H1 (cell line): ENCODE measurements around the gene DYSF. TPM values are rescaled to one million over a fixed set of nuclear protein-coding genes. Genes with fewer than 3 reads are reported as not detected.

Experiments
- CTCF ChIA-PET: fragments of 300-600 bp; sonication (Branson Sonifier 250); formaldehyde crosslinking; loops from one replicate; lab custom pipeline; 2021; ENCODE audit not compliant: partially characterized antibody; lab: Charles Lee
- POLR2A ChIA-PET: fragments of 300-600 bp; sonication (Branson Sonifier 250); formaldehyde crosslinking; loops from one replicate; lab custom pipeline; 2021; ENCODE audit warnings: inconsistent platforms; ENCODE audit not compliant: partially characterized antibody; lab: Charles Lee
- DNase-seq, 2 experiments: peaks; one replicate each; pipeline versions ENCODE4 v3.0.0 to v3.0.0-alpha.2; 2010 to 2022; ENCODE audit warnings: low spot score in 2 of 2, low read depth in 1 of 2, mixed read lengths in 1 of 2
- FAIRE-seq: peaks from 2 replicates; lab custom pipeline; 2011; peaks lifted over from hg19 to GRCh38; lab: Jason Lieb, UNC
- H2AFZ ChIP-seq: 2 replicates; pipeline ENCODE4 v1.8.1; 2012; ENCODE audit warnings: low read length, inconsistent platforms
- H2AK5ac ChIP-seq: 2 replicates; pipeline ENCODE4 v1.6.1; 2013; ENCODE audit warnings: low read depth, low read length
- H2BK120ac ChIP-seq: replicated peaks from 2 replicates; pipeline ENCODE3; 2013; ENCODE audit warnings: low read depth, low read length, inconsistent platforms
- H2BK12ac ChIP-seq: 2 replicates; pipeline ENCODE4 v1.6.1; 2013; ENCODE audit warnings: low read depth, low read length
- H2BK15ac ChIP-seq: 2 replicates; pipeline ENCODE4 v1.6.1; 2013; ENCODE audit warnings: low read length
- H2BK20ac ChIP-seq: 2 replicates; pipeline ENCODE4 v1.6.1; 2013; ENCODE audit warnings: low read length
- H2BK5ac ChIP-seq: 2 replicates; pipeline ENCODE4 v1.6.1; 2013; ENCODE audit warnings: low read depth, low read length
- H3K14ac ChIP-seq: 2 replicates; pipeline ENCODE4 v1.6.1; 2013; ENCODE audit warnings: inconsistent platforms; ENCODE audit not compliant: insufficient read length
- H3K18ac ChIP-seq: 2 replicates; pipeline ENCODE4 v1.6.1; 2013; ENCODE audit warnings: low read length; ENCODE audit errors: extremely low read depth
- H3K23ac ChIP-seq: 2 replicates; pipeline ENCODE4 v1.6.1; 2013; ENCODE audit warnings: inconsistent platforms; ENCODE audit not compliant: insufficient read length
- H3K23me2 ChIP-seq: 2 replicates; pipeline ENCODE4 v1.6.1; 2013; ENCODE audit warnings: low read depth, low read length
- H3K27ac ChIP-seq: 2 replicates; pipeline ENCODE4 v1.6.1; 2011; ENCODE audit warnings: low read depth, low read length, inconsistent platforms
- H3K27me3 ChIP-seq, 4 experiments: replicated peaks in 1 of 4; 1 replicate in 1 of 4; 2 replicates in 3 of 4; pipeline versions ENCODE4 v1.6.1 to v1.8.1; 2011 to 2013; ENCODE audit warnings: low read length in 3 of 4, mild to moderate bottlenecking in 3 of 4, inconsistent platforms in 2 of 4, mixed read lengths in 2 of 4, moderate library complexity in 1 of 4; ENCODE audit not compliant: control insufficient read depth in 3 of 4, insufficient read depth in 3 of 4; ENCODE audit errors: extremely low read depth in 1 of 4
- H3K36me3 ChIP-seq, 4 experiments: 2 replicates each; pipeline versions ENCODE4 v1.6.1 to v1.8.1; 2011 to 2013; ENCODE audit warnings: mild to moderate bottlenecking in 4 of 4, low read length in 3 of 4, moderate library complexity in 2 of 4, control low read depth in 1 of 4, inconsistent platforms in 1 of 4; ENCODE audit not compliant: insufficient read depth in 4 of 4, control insufficient read depth in 2 of 4
- H3K4ac ChIP-seq: replicated peaks from 2 replicates; pipeline ENCODE3; 2013; ENCODE audit warnings: low read length, low read depth, mixed read lengths, inconsistent platforms; ENCODE audit not compliant: insufficient read length
- H3K4me1 ChIP-seq, 4 experiments: replicated peaks in 1 of 4; 1 replicate in 1 of 4; 2 replicates in 3 of 4; pipeline versions ENCODE4 v1.6.1 to v1.8.1; 2011 to 2013; ENCODE audit warnings: low read length in 3 of 4, inconsistent platforms in 2 of 4, mixed read lengths in 1 of 4; ENCODE audit not compliant: insufficient read depth in 4 of 4, control insufficient read depth in 3 of 4
- H3K4me2 ChIP-seq, 2 experiments: 2 replicates each; pipeline versions ENCODE4 v1.6.1 to v1.8.1; 2011 to 2013; ENCODE audit warnings: low read depth in 2 of 2, low read length in 2 of 2, control low read depth in 1 of 2, inconsistent platforms in 1 of 2, mild to moderate bottlenecking in 1 of 2; ENCODE audit not compliant: insufficient read depth in 1 of 2
- H3K4me3 ChIP-seq, 4 experiments: fragments of 200-600, 300-600 bp in 1 of 4; sonication (generic), shearing (Covaris generic), sonication (Bioruptor Twin) in 1 of 4; 2 replicates each; pipeline versions ENCODE4 v1.5.1 to v1.8.1; 2011 to 2016; ENCODE audit warnings: low read length in 4 of 4, low read depth in 3 of 4, control low read depth in 2 of 4, inconsistent platforms in 2 of 4, mild to moderate bottlenecking in 2 of 4, mixed read lengths in 1 of 4, moderate library complexity in 1 of 4; ENCODE audit not compliant: insufficient read depth in 2 of 4; ENCODE audit errors: extremely low read depth in 1 of 4
- H3K56ac ChIP-seq: replicated peaks from 2 replicates; pipeline ENCODE3; 2013; ENCODE audit warnings: low read depth, mild to moderate bottlenecking, mixed read lengths, low read length, inconsistent platforms; ENCODE audit not compliant: insufficient read length
- H3K79me1 ChIP-seq: 2 replicates; pipeline ENCODE4 v1.6.1; 2013; ENCODE audit warnings: low read depth, low read length, control low read depth
- H3K79me2 ChIP-seq, 2 experiments: 2 replicates each; pipeline versions ENCODE4 v1.6.1 to v1.8.1; 2012 to 2013; ENCODE audit warnings: low read length in 2 of 2, mild to moderate bottlenecking in 2 of 2, inconsistent platforms in 1 of 2; ENCODE audit not compliant: insufficient read depth in 2 of 2, control insufficient read depth in 1 of 2
- H3K9ac ChIP-seq, 4 experiments: replicated peaks in 1 of 4; 1 replicate in 1 of 4; 2 replicates in 3 of 4; pipeline versions ENCODE4 v1.6.1 to v1.8.1; 2011 to 2013; ENCODE audit warnings: low read depth in 3 of 4, low read length in 3 of 4, control low read depth in 2 of 4, mild to moderate bottlenecking in 2 of 4, moderate library complexity in 2 of 4, inconsistent platforms in 1 of 4; ENCODE audit errors: extremely low read depth in 1 of 4
- H3K9me3 ChIP-seq, 2 experiments: 2 replicates each; pipeline versions ENCODE4 v1.6.1 to v1.8.1; 2012 to 2013; ENCODE audit warnings: mild to moderate bottlenecking in 2 of 2, moderate library complexity in 2 of 2, control low read depth in 1 of 2, inconsistent platforms in 1 of 2, low read depth in 1 of 2, low read length in 1 of 2, mixed read lengths in 1 of 2; ENCODE audit not compliant: insufficient read depth in 2 of 2
- H4K20me1 ChIP-seq, 2 experiments: replicated peaks in 1 of 2; 2 replicates each; pipeline versions ENCODE3 to v1.8.1; 2011 to 2013; ENCODE audit warnings: inconsistent platforms in 2 of 2, low read length in 2 of 2, mild to moderate bottlenecking in 1 of 2; ENCODE audit not compliant: insufficient read depth in 2 of 2, control insufficient read depth in 1 of 2
- H4K5ac ChIP-seq: 2 replicates; pipeline ENCODE4 v1.6.1; 2013; ENCODE audit warnings: low read length, low read depth, mixed read lengths, inconsistent platforms; ENCODE audit not compliant: insufficient read length
- H4K8ac ChIP-seq: 2 replicates; pipeline ENCODE4 v1.8.0; 2013; ENCODE audit warnings: mild to moderate bottlenecking, moderate library complexity, low read length, inconsistent platforms; ENCODE audit not compliant: insufficient read depth; ENCODE audit errors: extremely low read depth
- H4K91ac ChIP-seq: replicated peaks from 2 replicates; pipeline ENCODE3; 2013; ENCODE audit warnings: low read length, mixed read lengths, inconsistent platforms; ENCODE audit not compliant: insufficient read length
- EGR1 ChIP-seq: IDR thresholded peaks from 2 replicates; pipeline ENCODE4 v1.6.1; 2011; ENCODE audit warnings: low read depth, low read length, borderline replicate concordance
- PHF8 ChIP-seq: fragments of 200-600 bp; sonication (generic); conservative IDR thresholded peaks from 2 replicates; pipeline ENCODE4 v1.7.1; 2012; ENCODE audit warnings: low read depth, mild to moderate bottlenecking, inconsistent platforms, low read length, moderate library complexity
- WGBS, 2 experiments: shearing (Covaris generic) in 1 of 2; methylation state at CpG; one replicate each; pipeline versions ENCODE4 v1.1.6 to v1.1.7; 2013 to 2015; ENCODE audit warnings: low lambda C conversion rate in 2 of 2, mixed read lengths in 2 of 2, inconsistent platforms in 1 of 2, low coverage in 1 of 2, missing lambda C conversion rate in 1 of 2; ENCODE audit not compliant: insufficient replicate concordance in 2 of 2, insufficient coverage in 1 of 2, insufficient read length in 1 of 2; ENCODE audit errors: extremely low coverage in 1 of 2, missing lambda C conversion rate in 1 of 2; 5-methylcytosine and 5-hydroxymethylcytosine counted together
- polyA plus RNA-seq, 7 experiments: library from polyadenylated mRNA; depleted of rRNA in 3 of 7; stranded (reverse) in 5 of 7; unstranded in 2 of 7; fragments of >200 nt in 5 of 7; fragments of 200-250 nt in 2 of 7; gene quantifications; 1 replicate in 5 of 7; 2 replicates in 1 of 7; 4 replicates in 1 of 7; pipeline versions ENCODE4 v1.2.1 to v1.2.3, GENCODE V29; 2011 to 2013; ENCODE audit warnings: missing spikeins in 2 of 7, mixed read lengths in 2 of 7
- total RNA-seq: library from RNA; stranded (reverse); fragmentation: NEBNext Ultra II Directional; extraction: Animal tissue kit (Norgen Biotek cat#: 25700); gene quantifications from 2 replicates; pipeline ENCODE4 v1.2.1, GENCODE V29; 2021

DYSF gene
- total and polyA plus RNA-seq, 2 of the 8 experiments (the other 6 are each of a cell fraction or from before 2014, with no cell fraction given) = 5.8 to 7.1 TPM

- ChIA-PET POLR2A (no interaction called here), CTCF (interaction anchor here (1.6 to 3.0 kb wide), 4 partner anchors 10 to 53 kb away, joined by 3 to 10 read pairs (median 6); no protein-coding TSS in a partner anchor)
- TF ChIP-seq EGR1 = no peak
- TF ChIP-seq PHF8 = no peak
Observed at GRCh38 chr2:71608034-71608433, 154.7 kb downstream of the DYSF start.

More at GRCh38 chr2:71608034-71608433, 154.7 kb downstream of the DYSF start:
- H2BK15ac ChIP-seq = no peak overlapping the region
- H2BK120ac ChIP-seq = no peak overlapping the region
- no peaks in the 10 kb centered on the region for H3K79me1 ChIP-seq
- 0 out of 2 replicates have a peak overlapping the region, but pooled peaks have one; percentile 48 for H2BK20ac ChIP-seq
- no peak overlapping the region for H3K4me3 ChIP-seq
- no peak overlapping the region for H4K8ac ChIP-seq
- H3K4me1 ChIP-seq = peaks cover 0 to 12% (median 5%) of the 10 kb centered on the region in 4 experiments; a peak in 3 of 7 replicates
- no peak overlapping the region for H3K4me2 ChIP-seq
- no peaks in the 10 kb centered on the region for H4K20me1 ChIP-seq
- FAIRE-seq (no peak), DNase-seq (no peak)
- no peak overlapping the region for H4K91ac ChIP-seq
- H3K27ac ChIP-seq = no peak overlapping the region
- no peak overlapping the region for H3K4ac ChIP-seq
- H2BK5ac ChIP-seq = no peak overlapping the region
- H2AFZ ChIP-seq = no peak overlapping the region
- H3K18ac ChIP-seq = no peak overlapping the region
- no peak overlapping the region for H3K9ac ChIP-seq
- no peak overlapping the region for H3K56ac ChIP-seq
- H3K14ac ChIP-seq = no peak overlapping the region
- no peak overlapping the region for H2AK5ac ChIP-seq
- no peaks in the 10 kb centered on the region for H3K27me3 ChIP-seq
- 80% methylated on average over 6 of the region's 6 CpGs; no CpG with 5 or more reads in 1 of the 2 experiments for WGBS, 2 experiments
- H3K23ac ChIP-seq = no peak overlapping the region
- H3K23me2 ChIP-seq = no peaks in the 10 kb centered on the region
- no peaks in the 10 kb centered on the region for H3K9me3 ChIP-seq
- H2BK12ac ChIP-seq = no peak overlapping the region
- no peaks in the 10 kb centered on the region for H3K36me3 ChIP-seq
- no peak overlapping the region for H4K5ac ChIP-seq
- no peaks in the 10 kb centered on the region for H3K79me2 ChIP-seq
